GM19397 (cell line): ENCODE measurements around the gene TOPORS.

Experiments used
- ATAC-seq: cut with Tn5 transposase; IDR thresholded peaks from one replicate; pipeline ENCODE4 v1.9.1; 2021; ENCODE audit warnings: mild to moderate bottlenecking, moderate library complexity; ENCODE audit not compliant: unreplicated experiment

TOPORS gene

GRCh38 chr9:32516241-32516640 lies 36.1 kb downstream of the TOPORS start:
- no peak for ATAC-seq

GRCh38 chr9:32508728-32509127 lies 43.7 kb downstream of the TOPORS start:
- ATAC-seq, result no peak

- ATAC-seq, result no peak
Measured at GRCh38 chr9:32503008-32503407, 49.4 kb downstream of the TOPORS start.

- no peak for ATAC-seq
Measured at GRCh38 chr9:32502464-32502863, 49.9 kb downstream of the TOPORS start.

GRCh38 chr9:32501868-32502267 lies 50.5 kb downstream of the TOPORS start:
- ATAC-seq, result no peak

GRCh38 chr9:32500768-32501167 lies 51.6 kb downstream of the TOPORS start:
- no peak for ATAC-seq

GRCh38 chr9:32497921-32498320 lies 54.5 kb downstream of the TOPORS start:
- ATAC-seq, result no peak

- no peak for ATAC-seq
Measured at GRCh38 chr9:32490601-32491000, 61.8 kb downstream of the TOPORS start.
